ENCODE results near the gene METTL15.
"Not testable (repeated sequence)": the region's sequence is repeated elsewhere in the genome, so short reads cannot be mapped to it uniquely, and the experiment has no call there.

Gene METTL15

GRCh38 chr11:28107750-28108618, at the start of gene METTL15, which contains the start of gene KIF18A:
METTL15 (plus strand) TSS chr11:28108388; CDS start chr11:28113335, 4,947 bp downstream.
KIF18A (minus strand) TSS chr11:28108156; CDS start chr11:28097947, 10,209 bp downstream.
- DNase-seq (ENCODE audit: low spot score): peak; percentile 97

GRCh38 chr11:28071305-28071704, 36.9 kb upstream of the METTL15 start:
- no peak for DNase-seq (ENCODE audit: low spot score)

- no peak for DNase-seq (ENCODE audit: low spot score)
Observed at GRCh38 chr11:28072321-28072720, 35.9 kb upstream of the METTL15 start.

- DNase-seq (ENCODE audit: low spot score): no peak
Observed at GRCh38 chr11:28077521-28077920, 30.7 kb upstream of the METTL15 start.

GRCh38 chr11:28083118-28083517, 25.1 kb upstream of the METTL15 start:
- no peak for DNase-seq (ENCODE audit: low spot score)

GRCh38 chr11:28086569-28086968, 21.6 kb upstream of the METTL15 start:
- no peak for DNase-seq (ENCODE audit: low spot score)

GRCh38 chr11:28087192-28087591, 21.0 kb upstream of the METTL15 start:
- DNase-seq (ENCODE audit: low spot score): not testable (repeated sequence)

GRCh38 chr11:28087693-28088092, 20.5 kb upstream of the METTL15 start:
- not testable (repeated sequence) for DNase-seq (ENCODE audit: low spot score)

- DNase-seq (ENCODE audit: low spot score): no peak
Observed at GRCh38 chr11:28089378-28089777, 18.8 kb upstream of the METTL15 start.

GRCh38 chr11:28090052-28090749, 18.0 kb upstream of the METTL15 start:
- DNase-seq (ENCODE audit: low spot score): no peak

- no peak for DNase-seq (ENCODE audit: low spot score)
Observed at GRCh38 chr11:28092786-28093185, 15.4 kb upstream of the METTL15 start.

- no peak for DNase-seq (ENCODE audit: low spot score)
Observed at GRCh38 chr11:28098257-28098656, 9.9 kb upstream of the METTL15 start.

GRCh38 chr11:28099715-28100114, 8.5 kb upstream of the METTL15 start:
- no peak for DNase-seq (ENCODE audit: low spot score)

GRCh38 chr11:28100665-28101064, 7.5 kb upstream of the METTL15 start:
- DNase-seq (ENCODE audit: low spot score): no peak

GRCh38 chr11:28102300-28102699, 5.9 kb upstream of the METTL15 start:
- DNase-seq (ENCODE audit: low spot score): not testable (repeated sequence)

- DNase-seq (ENCODE audit: low spot score): no peak
Observed at GRCh38 chr11:28104425-28104824, 3.8 kb upstream of the METTL15 start.

GRCh38 chr11:28104984-28105383, 3.2 kb upstream of the METTL15 start:
- no peak for DNase-seq (ENCODE audit: low spot score)

- DNase-seq (ENCODE audit: low spot score): no peak
Observed at GRCh38 chr11:28105869-28106268, 2.3 kb upstream of the METTL15 start.

GRCh38 chr11:28106353-28107043, 1.7 kb upstream of the METTL15 start:
- DNase-seq (ENCODE audit: low spot score): no peak

GRCh38 chr11:28107191-28107749, 918 bp upstream of the METTL15 start:
- DNase-seq (ENCODE audit: low spot score): peak; percentile 15

GRCh38 chr11:28108958-28109357, 770 bp downstream of the METTL15 start:
- DNase-seq (ENCODE audit: low spot score): no peak
